PFSK-1 (cell line): Measurements from ENCODE around the gene MYL3.

Source experiments
- POLR2AphosphoS5 ChIP-seq: IDR thresholded peaks from 2 replicates; pipeline ENCODE4 v1.6.1; 2012; ENCODE audit warnings: low read depth, mild to moderate bottlenecking, control low read depth, low read length, moderate library complexity
- REST ChIP-seq, 2 experiments: IDR thresholded peaks; 2 replicates each; pipeline versions ENCODE4 v1.6.1 to v1.8.0; 2011 to 2012; ENCODE audit warnings: low read depth in 2 of 2, low read length in 2 of 2, control low read depth in 1 of 2, inconsistent platforms in 1 of 2, mild to moderate bottlenecking in 1 of 2, moderate library complexity in 1 of 2; ENCODE audit not compliant: insufficient read depth in 1 of 2
- SIN3A ChIP-seq: IDR thresholded peaks from 2 replicates; pipeline ENCODE4 v1.6.1; 2012; ENCODE audit warnings: mild to moderate bottlenecking, low read length, moderate library complexity, borderline replicate concordance; ENCODE audit not compliant: insufficient read depth
- TAF1 ChIP-seq: IDR thresholded peaks from 2 replicates; pipeline ENCODE4 v1.6.1; 2012; ENCODE audit warnings: low read length, control low read depth, borderline replicate concordance; ENCODE audit not compliant: insufficient read depth

DNA sequence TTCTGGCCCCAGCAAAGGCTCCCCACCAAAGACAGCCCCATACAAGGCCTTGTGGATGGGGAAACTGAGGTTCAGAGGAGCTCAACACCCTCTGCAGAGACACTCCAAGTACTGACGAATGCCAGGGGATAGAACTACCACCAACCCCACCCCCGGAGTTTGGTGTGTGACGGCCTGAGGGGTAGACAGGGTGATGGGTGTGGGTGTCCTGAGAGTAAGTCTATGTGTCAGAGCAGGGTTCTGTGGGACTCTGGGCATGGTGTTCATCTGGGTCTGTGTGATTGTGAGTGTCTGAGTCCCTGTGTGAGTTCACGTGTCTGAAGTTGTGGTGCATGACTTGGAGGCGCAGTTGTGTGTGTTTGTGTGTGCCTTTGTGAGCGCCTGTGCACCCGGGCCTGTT is 21.7 kb upstream of the MYL3 start:
- TF ChIP-seq SIN3A (no peak), POLR2AphosphoS5 (no peak), REST (IDR thresholded peaks at IDR 0.05; ENCODE audit: insufficient read depth in 1 of 2, low read depth in 2 of 2, low read length in 2 of 2) (no peak), TAF1 (no peak)
